T-helper 2 cell treated with Interferon-gamma antibody and Interleukin-4, amounts not matched to agents 5 μg/mL and 100 μg/mL, for 36 hours (primary cell): ENCODE measurements around the gene FER.

Experiments used
- DNase-seq: peaks from one replicate; pipeline ENCODE4 v3.0.0; 2021; ENCODE audit warnings: low spot score
- H3K27ac Mint-ChIP-seq: one replicate; pipeline ENCODE4 v1.8.0; 2021; ENCODE audit warnings: mild to moderate bottlenecking, mixed read lengths
- H3K27me3 Mint-ChIP-seq: one replicate; pipeline ENCODE4 v1.8.0; 2021; ENCODE audit warnings: low read depth, mixed read lengths
- H3K36me3 Mint-ChIP-seq: one replicate; pipeline ENCODE4 v1.8.0; 2021; ENCODE audit warnings: low read depth, mixed read lengths
- H3K4me1 Mint-ChIP-seq: one replicate; pipeline ENCODE4 v1.8.0; 2021; ENCODE audit warnings: low read depth, mixed read lengths
- H3K4me3 Mint-ChIP-seq: one replicate; pipeline ENCODE4 v1.8.0; 2022; ENCODE audit warnings: mild to moderate bottlenecking, moderate library complexity, mixed read lengths
- H3K9me3 Mint-ChIP-seq: one replicate; pipeline ENCODE4 v1.8.0; 2021; ENCODE audit warnings: mixed read lengths

Gene FER

GRCh38 chr5:108900668-108901067 lies 153.0 kb downstream of the FER start:
- Mint-ChIP-seq H3K36me3 (no peaks in the 10 kb centered on the region), H3K27me3 (no peaks in the 10 kb centered on the region), H3K27ac (no peak overlapping the region), H3K4me1 (no peaks in the 10 kb centered on the region), H3K4me3 (no peak overlapping the region), H3K9me3 (no peaks in the 10 kb centered on the region)
- no peak for DNase-seq

DNA sequence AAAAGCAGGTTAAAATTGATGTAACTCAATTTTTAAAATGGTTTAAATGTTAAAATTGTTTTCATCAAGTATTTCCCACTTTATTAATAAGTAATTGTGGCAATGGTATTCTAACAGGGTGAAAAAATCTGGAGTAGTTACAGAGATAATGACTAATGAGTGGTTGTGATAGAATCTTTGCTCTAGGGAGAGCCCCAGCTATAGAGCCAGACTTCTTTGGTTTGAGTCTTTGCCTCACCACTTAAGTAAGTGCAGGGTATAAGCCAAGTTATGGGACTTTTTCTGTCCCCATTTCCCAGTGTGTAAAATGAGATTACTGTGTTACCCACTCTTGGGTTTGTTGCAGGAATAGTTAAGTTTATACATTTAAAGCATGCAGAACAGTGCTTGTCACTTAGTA lies 158.1 kb downstream of the FER start:
- Mint-ChIP-seq H3K4me3 (no peak overlapping the region), H3K4me1 (no peaks in the 10 kb centered on the region), H3K9me3 (no peaks in the 10 kb centered on the region), H3K36me3 (no peaks in the 10 kb centered on the region), H3K27ac (no peak overlapping the region), H3K27me3 (no peaks in the 10 kb centered on the region)
- DNase-seq, result no peak

GRCh38 chr5:108910627-108911026 lies 162.9 kb downstream of the FER start:
- Mint-ChIP-seq H3K4me1 (no peaks in the 10 kb centered on the region), H3K27me3 (no peaks in the 10 kb centered on the region), H3K4me3 (no peak overlapping the region), H3K36me3 (no peaks in the 10 kb centered on the region), H3K27ac (no peak overlapping the region), H3K9me3 (no peaks in the 10 kb centered on the region)
- DNase-seq, result no peak

DNA sequence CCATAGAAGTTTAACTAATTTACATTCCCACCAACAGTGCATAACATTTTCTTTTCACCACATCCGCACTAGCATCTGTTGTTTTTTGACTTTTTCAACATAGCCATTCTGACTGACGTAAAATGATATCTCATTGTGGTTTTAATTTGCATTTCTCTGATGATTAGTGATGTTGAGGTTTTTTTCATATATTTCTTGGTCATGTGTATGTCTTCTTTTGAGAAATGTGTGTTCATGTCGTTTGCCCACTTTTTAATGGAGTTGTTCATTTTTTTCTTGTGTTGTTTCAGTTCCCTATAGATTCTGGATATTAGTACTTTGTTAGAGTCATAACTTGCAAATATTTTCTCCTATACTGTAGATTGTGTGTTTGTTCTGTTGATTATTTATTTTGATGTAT lies 163.4 kb downstream of the FER start:
- Mint-ChIP-seq H3K36me3 (no peaks in the 10 kb centered on the region), H3K27ac (no peak overlapping the region), H3K4me1 (no peaks in the 10 kb centered on the region), H3K4me3 (no peak overlapping the region), H3K9me3 (no peaks in the 10 kb centered on the region), H3K27me3 (no peaks in the 10 kb centered on the region)
- DNase-seq, result no peak

DNA sequence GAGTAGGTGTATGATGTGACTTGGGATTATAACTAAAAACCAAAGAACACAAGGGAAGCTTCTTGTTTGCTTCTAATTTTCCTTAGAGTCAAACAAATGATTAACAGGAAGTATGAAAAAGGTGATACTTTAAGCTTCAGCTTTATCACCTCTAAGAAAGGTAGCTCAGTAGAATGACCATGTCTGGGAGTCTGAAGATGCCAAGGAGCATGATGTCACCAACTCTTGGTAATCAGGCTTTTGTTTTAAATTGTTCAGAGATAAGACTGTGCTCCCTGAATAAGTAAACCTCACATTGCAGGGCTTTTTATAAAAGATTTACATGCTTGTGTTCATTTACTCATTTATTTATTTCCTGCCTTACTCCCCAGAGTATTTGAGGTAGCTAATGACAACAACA lies 169.9 kb downstream of the FER start:
- Mint-ChIP-seq H3K4me1 (no peaks in the 10 kb centered on the region), H3K27ac (no peak overlapping the region), H3K4me3 (no peak overlapping the region), H3K27me3 (no peaks in the 10 kb centered on the region), H3K9me3 (no peaks in the 10 kb centered on the region), H3K36me3 (no peaks in the 10 kb centered on the region)
- DNase-seq, result no peak

DNA sequence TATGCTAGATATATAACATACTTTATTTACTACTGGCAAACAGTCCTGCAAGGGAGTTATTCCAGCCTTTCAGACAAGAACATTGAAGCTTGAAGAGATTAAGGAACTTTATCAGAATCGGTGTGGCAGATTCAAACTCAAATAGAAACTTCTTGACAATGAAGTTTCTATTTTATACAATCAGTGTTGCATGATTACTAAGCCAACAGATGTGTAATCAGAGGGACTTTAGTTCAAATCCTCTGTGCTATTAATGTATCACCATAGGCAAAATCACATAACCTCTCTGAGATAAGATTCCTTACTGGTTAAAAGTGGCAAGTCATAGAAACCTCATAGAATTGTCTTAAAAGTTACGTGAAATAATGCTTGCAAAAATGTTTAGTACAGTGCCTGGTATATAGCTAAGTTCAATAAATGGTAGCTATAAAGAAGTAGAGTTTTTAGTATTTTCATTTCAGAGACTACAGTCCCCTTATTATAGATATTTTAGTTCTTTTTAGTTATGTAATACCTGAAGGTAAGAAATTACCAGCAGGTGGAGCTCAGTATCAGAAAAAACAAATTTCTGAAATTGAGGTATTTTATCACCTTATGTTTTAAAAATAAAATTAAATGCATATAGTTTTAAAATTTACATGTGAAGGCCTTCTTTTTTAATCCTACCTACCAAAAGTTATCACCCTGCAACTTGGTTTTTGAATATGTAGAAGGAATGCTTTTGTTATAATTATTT lies 172.1 kb downstream of the FER start:
- no peaks in the 10 kb centered on the region for H3K4me1 Mint-ChIP-seq
- H3K4me3 Mint-ChIP-seq, result no peak overlapping the region
- no peak for DNase-seq
- H3K27me3 Mint-ChIP-seq, result no peaks in the 10 kb centered on the region
- no peaks in the 10 kb centered on the region for H3K36me3 Mint-ChIP-seq
- no peaks in the 10 kb centered on the region for H3K9me3 Mint-ChIP-seq
- H3K27ac Mint-ChIP-seq, result no peak overlapping the region

DNA sequence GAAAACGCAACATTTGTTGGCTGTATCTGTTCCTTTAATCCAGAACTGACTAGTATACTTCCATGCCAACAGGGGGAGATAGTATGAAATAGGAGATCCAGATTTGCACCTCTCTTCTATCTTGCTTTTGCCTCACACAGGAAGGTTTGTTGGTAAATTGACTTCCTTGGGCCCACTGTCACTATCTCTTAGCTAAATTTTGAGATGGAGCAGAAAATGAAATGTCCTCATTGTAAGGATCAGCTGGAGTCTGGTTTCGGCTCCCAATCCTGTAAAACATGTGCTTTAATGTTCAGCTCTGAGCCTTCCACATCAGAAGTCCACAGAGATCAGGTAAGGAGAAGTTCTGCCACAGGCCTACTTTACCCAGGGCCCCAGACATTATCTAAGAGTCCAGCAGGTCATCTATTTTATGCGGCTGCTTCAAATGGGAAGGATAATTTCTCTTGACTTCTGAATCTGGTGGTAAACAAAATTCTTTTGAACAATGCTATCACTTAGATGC lies 176.8 kb downstream of the FER start:
- peak overlapping the region; percentile 54 for H3K4me3 Mint-ChIP-seq
- H3K27me3 Mint-ChIP-seq, result no peaks in the 10 kb centered on the region
- no peaks in the 10 kb centered on the region for H3K9me3 Mint-ChIP-seq
- DNase-seq, result no peak
- no peaks in the 10 kb centered on the region for H3K4me1 Mint-ChIP-seq
- H3K27ac Mint-ChIP-seq, result no peak overlapping the region
- no peaks in the 10 kb centered on the region for H3K36me3 Mint-ChIP-seq

GRCh38 chr5:108925073-108925472 lies 177.4 kb downstream of the FER start:
- H3K27ac Mint-ChIP-seq, result no peak overlapping the region
- H3K4me3 Mint-ChIP-seq, result no peak overlapping the region
- no peak for DNase-seq
- no peaks in the 10 kb centered on the region for H3K27me3 Mint-ChIP-seq
- no peaks in the 10 kb centered on the region for H3K4me1 Mint-ChIP-seq
- no peaks in the 10 kb centered on the region for H3K36me3 Mint-ChIP-seq
- H3K9me3 Mint-ChIP-seq, result no peaks in the 10 kb centered on the region

- Mint-ChIP-seq H3K9me3 (no peaks in the 10 kb centered on the region), H3K27ac (no peak overlapping the region), H3K4me3 (no peak overlapping the region), H3K27me3 (no peaks in the 10 kb centered on the region), H3K36me3 (no peaks in the 10 kb centered on the region), H3K4me1 (no peaks in the 10 kb centered on the region)
- no peak for DNase-seq
Measured at GRCh38 chr5:108930107-108930506, 182.4 kb downstream of the FER start.

GRCh38 chr5:108935611-108936010 lies 187.9 kb downstream of the FER start:
- H3K9me3 Mint-ChIP-seq, result no peaks in the 10 kb centered on the region
- no peaks in the 10 kb centered on the region for H3K36me3 Mint-ChIP-seq
- no peak for DNase-seq
- peaks cover 4% of the 10 kb centered on the region for H3K4me1 Mint-ChIP-seq
- H3K27me3 Mint-ChIP-seq, result no peaks in the 10 kb centered on the region
- H3K4me3 Mint-ChIP-seq, result no peak overlapping the region
- no peak overlapping the region for H3K27ac Mint-ChIP-seq

DNA sequence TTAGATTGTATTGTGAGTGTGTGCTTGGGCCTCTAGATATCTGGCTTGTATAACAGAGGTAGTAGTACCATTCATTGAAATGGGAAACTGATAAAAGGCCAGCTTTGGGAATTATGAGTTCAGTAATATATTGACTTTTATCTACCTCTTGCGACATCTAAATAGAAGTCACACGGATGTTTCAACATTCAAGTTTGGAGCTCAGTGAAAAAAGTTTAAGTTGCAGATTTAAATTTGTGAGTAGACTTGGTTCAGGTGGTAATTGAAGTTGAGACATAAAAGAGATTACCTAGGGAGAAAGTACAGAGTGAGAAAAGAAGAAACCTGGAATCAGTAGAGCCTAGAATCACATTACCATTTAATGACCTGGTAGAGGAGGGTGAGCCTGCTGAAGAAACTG lies 189.5 kb downstream of the FER start:
- no peak overlapping the region for H3K4me3 Mint-ChIP-seq
- no peak overlapping the region for H3K27ac Mint-ChIP-seq
- no peaks in the 10 kb centered on the region for H3K9me3 Mint-ChIP-seq
- peaks cover 4% of the 10 kb centered on the region for H3K4me1 Mint-ChIP-seq
- no peaks in the 10 kb centered on the region for H3K36me3 Mint-ChIP-seq
- H3K27me3 Mint-ChIP-seq, result no peaks in the 10 kb centered on the region
- no peak for DNase-seq

- Mint-ChIP-seq H3K36me3 (no peaks in the 10 kb centered on the region), H3K9me3 (no peaks in the 10 kb centered on the region), H3K4me3 (no peak overlapping the region), H3K4me1 (peaks cover 4% of the 10 kb centered on the region), H3K27ac (no peak overlapping the region), H3K27me3 (no peaks in the 10 kb centered on the region)
- DNase-seq, result no peak
Measured at GRCh38 chr5:108940506-108940905, 192.8 kb downstream of the FER start.

DNA sequence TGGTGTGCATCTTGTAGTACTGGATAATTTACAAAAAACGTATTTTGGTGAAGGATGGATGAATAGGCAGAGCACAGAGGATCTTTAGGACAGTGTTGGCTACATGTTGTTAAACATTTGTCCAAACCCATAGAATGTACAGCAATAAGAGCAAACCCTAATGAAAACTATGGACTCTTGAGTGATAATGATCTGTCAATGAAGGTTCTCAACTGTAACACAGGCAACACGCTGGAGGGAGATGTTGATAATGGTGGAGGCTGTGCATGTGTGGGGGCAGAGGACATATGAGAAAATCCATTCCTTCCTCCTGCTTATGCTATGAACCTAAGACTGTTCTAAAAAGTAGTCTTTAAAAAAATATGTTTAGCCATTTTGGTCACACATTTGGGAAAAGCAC lies 194.0 kb downstream of the FER start:
- Mint-ChIP-seq H3K27me3 (no peaks in the 10 kb centered on the region), H3K9me3 (no peaks in the 10 kb centered on the region), H3K27ac (no peak overlapping the region), H3K36me3 (no peaks in the 10 kb centered on the region), H3K4me3 (no peak overlapping the region), H3K4me1 (peaks cover 4% of the 10 kb centered on the region)
- no peak for DNase-seq

GRCh38 chr5:108942701-108943100 lies 195.0 kb downstream of the FER start:
- H3K36me3 Mint-ChIP-seq, result no peaks in the 10 kb centered on the region
- H3K4me1 Mint-ChIP-seq, result peaks cover 4% of the 10 kb centered on the region
- H3K9me3 Mint-ChIP-seq, result no peaks in the 10 kb centered on the region
- no peaks in the 10 kb centered on the region for H3K27me3 Mint-ChIP-seq
- no peak overlapping the region for H3K4me3 Mint-ChIP-seq
- no peak overlapping the region for H3K27ac Mint-ChIP-seq
- DNase-seq, result no peak

- Mint-ChIP-seq H3K4me1 (peaks cover 4% of the 10 kb centered on the region), H3K9me3 (no peaks in the 10 kb centered on the region), H3K36me3 (no peaks in the 10 kb centered on the region), H3K4me3 (no peak overlapping the region), H3K27me3 (no peaks in the 10 kb centered on the region), H3K27ac (no peak overlapping the region)
- no peak for DNase-seq
Measured at GRCh38 chr5:108945094-108945493, 197.4 kb downstream of the FER start.
